Measurements from ENCODE around the gene TUSC2. TPM values are rescaled to one million over a fixed set of nuclear protein-coding genes. Genes with fewer than 3 reads are reported as not detected.

TUSC2 gene
- total and polyA plus RNA-seq, 10 of the 15 experiments (the other 5 are each of a cell fraction or from before 2014, with no cell fraction given): 4.0 to 73.8 (median 34.3) TPM

DNA sequence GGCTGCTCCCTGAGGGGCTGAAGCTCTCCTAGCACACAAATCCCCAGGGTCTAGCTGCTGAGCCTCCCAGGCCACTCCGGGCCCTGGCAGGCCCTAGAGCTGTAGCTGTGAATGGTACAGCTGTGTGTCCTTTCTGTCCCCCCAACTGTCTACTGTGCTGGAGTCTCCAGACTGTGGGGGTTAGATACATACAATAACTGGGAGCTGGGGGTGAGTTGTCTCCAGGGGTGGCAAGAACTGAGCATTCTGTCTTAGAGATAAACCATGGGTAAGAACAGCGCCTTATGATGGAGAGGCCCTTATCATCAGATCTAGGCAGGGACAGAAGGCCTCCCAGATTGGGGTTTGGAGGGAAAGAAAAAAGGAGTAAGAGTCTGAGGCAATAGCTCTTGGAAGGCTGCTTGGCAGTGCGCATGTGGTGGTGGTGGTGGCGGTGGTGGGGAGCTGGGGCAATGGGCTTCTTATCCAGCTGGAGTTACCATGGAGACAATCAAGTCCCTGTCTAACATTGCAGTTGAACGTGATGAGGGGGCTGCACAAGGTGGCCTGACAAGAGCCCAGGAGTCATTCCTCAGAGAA, 26.3 kb upstream of the TUSC2 start:
- DNase-seq (ENCODE audit: low read depth, low spot score) (no peak), ATAC-seq (no peak), FAIRE-seq (no peak)
- no TSS peak for BruUV-seq (replicated peaks)
- Histone ChIP-seq H3K79me2 (ENCODE audit: control insufficient read depth, insufficient read depth, low read length) (peaks cover 52% of the 10 kb centered on the region), H3K27ac (ENCODE audit: control insufficient read depth, insufficient read depth) (no peak overlapping the region), H3K9ac (ENCODE audit: control insufficient read depth, insufficient read depth, low read length) (no peak overlapping the region), H3K4me1 (ENCODE audit: control insufficient read depth, insufficient read depth, low read length) (peaks cover 30% of the 10 kb centered on the region), H3K27me3 (replicated peaks in 1 of 2; ENCODE audit: control insufficient read depth in 2 of 2, insufficient read depth in 2 of 2, low read length in 1 of 2) (no peaks in the 10 kb centered on the region), H3K9me3 (replicated peaks; ENCODE audit: control insufficient read depth, insufficient read depth, low read length) (no peaks in the 10 kb centered on the region), H3K4me3 (no peak overlapping the region), H3K4me2 (ENCODE audit: control insufficient read depth, insufficient read depth) (no peak overlapping the region), H4K20me1 (ENCODE audit: control insufficient read depth, insufficient read depth) (peaks cover 2% of the 10 kb centered on the region; the same call in 1 of the 2 replicates), H3K36me3 (ENCODE audit: control insufficient read depth in 2 of 2, insufficient read depth in 2 of 2, low read length in 1 of 2) (peaks cover 8 to 26% of the 10 kb centered on the region in 2 experiments; a peak in 2 of 4 replicates), H2AFZ (ENCODE audit: control insufficient read depth, low read depth, low read length) (no peak overlapping the region)
- ChIA-PET RAD21 (ENCODE audit: unreplicated experiment) (interaction anchor here (0.6 kb wide), 1 partner anchor 104 kb away, joined by 3 read pairs; no protein-coding TSS in a partner anchor), SMC1A (ENCODE audit: uncharacterized antibody, unreplicated experiment) (interaction anchor here (0.5 to 1.1 kb wide), 3 partner anchors 15 to 1033 kb away, joined by 3 read pairs; no protein-coding TSS in a partner anchor), POLR2A (no interaction called here), CTCF (interaction anchor here (0.5 to 2.7 kb wide), 4 partner anchors 9 to 718 kb away, joined by 3 to 12 read pairs (median 3); partner anchors contain the start of gene ZMYND10)
- in situ Hi-C loops (cut with MboI) (loop anchor here (10.0 kb wide), 1 partner anchor 1031 kb away; the partner anchor contains the start of gene MANF), intact Hi-C loops (cut with micrococcal nuclease; ENCODE audit: unreplicated experiment) (no loop called here)
- 95% methylated on average over 5 of the region's 5 CpGs for WGBS (ENCODE audit: insufficient coverage, insufficient replicate concordance, low lambda C conversion rate, missing lambda C conversion rate)
- no peak for TF ChIP-seq MAX (IDR thresholded peaks at IDR 0.05; ENCODE audit: low read depth, low read length)
- TF ChIP-seq SPI1 (IDR thresholded peaks at IDR 0.05; ENCODE audit: borderline replicate concordance, insufficient read depth, low read depth, low read length): no peak
- TF ChIP-seq CBFB (IDR thresholded peaks at IDR 0.05; ENCODE audit: low read depth): no peak
- TF ChIP-seq CHD1 (IDR thresholded peaks at IDR 0.05; ENCODE audit: low read depth, low read length): no peak
- no peak for TF ChIP-seq IRF5 (IDR thresholded peaks at IDR 0.05; ENCODE audit: borderline replicate concordance)
- no peak for TF ChIP-seq NFYB (IDR thresholded peaks at IDR 0.05; ENCODE audit: insufficient read depth, low read depth, low read length)
- TF ChIP-seq EP300 (IDR thresholded peaks at IDR 0.05; ENCODE audit: borderline replicate concordance in 1 of 2, control insufficient read depth in 1 of 2, low read depth in 2 of 2, low read length in 2 of 2): no peak
- TF ChIP-seq, protein P1, sequence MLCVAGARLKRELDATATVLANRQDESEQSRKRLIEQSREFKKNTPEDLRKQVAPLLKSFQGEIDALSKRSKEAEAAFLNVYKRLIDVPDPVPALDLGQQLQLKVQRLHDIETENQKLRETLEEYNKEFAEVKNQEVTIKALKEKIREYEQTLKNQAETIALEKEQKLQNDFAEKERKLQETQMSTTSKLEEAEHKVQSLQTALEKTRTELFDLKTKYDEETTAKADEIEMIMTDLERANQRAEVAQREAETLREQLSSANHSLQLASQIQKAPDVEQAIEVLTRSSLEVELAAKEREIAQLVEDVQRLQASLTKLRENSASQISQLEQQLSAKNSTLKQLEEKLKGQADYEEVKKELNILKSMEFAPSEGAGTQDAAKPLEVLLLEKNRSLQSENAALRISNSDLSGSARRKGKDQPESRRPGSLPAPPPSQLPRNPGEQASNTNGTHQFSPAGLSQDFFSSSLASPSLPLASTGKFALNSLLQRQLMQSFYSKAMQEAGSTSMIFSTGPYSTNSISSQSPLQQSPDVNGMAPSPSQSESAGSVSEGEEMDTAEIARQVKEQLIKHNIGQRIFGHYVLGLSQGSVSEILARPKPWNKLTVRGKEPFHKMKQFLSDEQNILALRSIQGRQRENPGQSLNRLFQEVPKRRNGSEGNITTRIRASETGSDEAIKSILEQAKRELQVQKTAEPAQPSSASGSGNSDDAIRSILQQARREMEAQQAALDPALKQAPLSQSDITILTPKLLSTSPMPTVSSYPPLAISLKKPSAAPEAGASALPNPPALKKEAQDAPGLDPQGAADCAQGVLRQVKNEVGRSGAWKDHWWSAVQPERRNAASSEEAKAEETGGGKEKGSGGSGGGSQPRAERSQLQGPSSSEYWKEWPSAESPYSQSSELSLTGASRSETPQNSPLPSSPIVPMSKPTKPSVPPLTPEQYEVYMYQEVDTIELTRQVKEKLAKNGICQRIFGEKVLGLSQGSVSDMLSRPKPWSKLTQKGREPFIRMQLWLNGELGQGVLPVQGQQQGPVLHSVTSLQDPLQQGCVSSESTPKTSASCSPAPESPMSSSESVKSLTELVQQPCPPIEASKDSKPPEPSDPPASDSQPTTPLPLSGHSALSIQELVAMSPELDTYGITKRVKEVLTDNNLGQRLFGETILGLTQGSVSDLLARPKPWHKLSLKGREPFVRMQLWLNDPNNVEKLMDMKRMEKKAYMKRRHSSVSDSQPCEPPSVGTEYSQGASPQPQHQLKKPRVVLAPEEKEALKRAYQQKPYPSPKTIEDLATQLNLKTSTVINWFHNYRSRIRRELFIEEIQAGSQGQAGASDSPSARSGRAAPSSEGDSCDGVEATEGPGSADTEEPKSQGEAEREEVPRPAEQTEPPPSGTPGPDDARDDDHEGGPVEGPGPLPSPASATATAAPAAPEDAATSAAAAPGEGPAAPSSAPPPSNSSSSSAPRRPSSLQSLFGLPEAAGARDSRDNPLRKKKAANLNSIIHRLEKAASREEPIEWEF (IDR thresholded peaks at IDR 0.05; ENCODE audit: insufficient replicate concordance, low read depth, low read length): no peak
- no peak for TF ChIP-seq PML (IDR thresholded peaks at IDR 0.05; ENCODE audit: low read length)
- TF ChIP-seq, protein P2, sequence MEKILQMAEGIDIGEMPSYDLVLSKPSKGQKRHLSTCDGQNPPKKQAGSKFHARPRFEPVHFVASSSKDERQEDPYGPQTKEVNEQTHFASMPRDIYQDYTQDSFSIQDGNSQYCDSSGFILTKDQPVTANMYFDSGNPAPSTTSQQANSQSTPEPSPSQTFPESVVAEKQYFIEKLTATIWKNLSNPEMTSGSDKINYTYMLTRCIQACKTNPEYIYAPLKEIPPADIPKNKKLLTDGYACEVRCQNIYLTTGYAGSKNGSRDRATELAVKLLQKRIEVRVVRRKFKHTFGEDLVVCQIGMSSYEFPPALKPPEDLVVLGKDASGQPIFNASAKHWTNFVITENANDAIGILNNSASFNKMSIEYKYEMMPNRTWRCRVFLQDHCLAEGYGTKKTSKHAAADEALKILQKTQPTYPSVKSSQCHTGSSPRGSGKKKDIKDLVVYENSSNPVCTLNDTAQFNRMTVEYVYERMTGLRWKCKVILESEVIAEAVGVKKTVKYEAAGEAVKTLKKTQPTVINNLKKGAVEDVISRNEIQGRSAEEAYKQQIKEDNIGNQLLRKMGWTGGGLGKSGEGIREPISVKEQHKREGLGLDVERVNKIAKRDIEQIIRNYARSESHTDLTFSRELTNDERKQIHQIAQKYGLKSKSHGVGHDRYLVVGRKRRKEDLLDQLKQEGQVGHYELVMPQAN (conservative IDR thresholded peaks at IDR 0.05): no peak
- TF ChIP-seq TCF7 (IDR thresholded peaks at IDR 0.05; ENCODE audit: borderline replicate concordance): no peak
- TF ChIP-seq, protein P3, sequence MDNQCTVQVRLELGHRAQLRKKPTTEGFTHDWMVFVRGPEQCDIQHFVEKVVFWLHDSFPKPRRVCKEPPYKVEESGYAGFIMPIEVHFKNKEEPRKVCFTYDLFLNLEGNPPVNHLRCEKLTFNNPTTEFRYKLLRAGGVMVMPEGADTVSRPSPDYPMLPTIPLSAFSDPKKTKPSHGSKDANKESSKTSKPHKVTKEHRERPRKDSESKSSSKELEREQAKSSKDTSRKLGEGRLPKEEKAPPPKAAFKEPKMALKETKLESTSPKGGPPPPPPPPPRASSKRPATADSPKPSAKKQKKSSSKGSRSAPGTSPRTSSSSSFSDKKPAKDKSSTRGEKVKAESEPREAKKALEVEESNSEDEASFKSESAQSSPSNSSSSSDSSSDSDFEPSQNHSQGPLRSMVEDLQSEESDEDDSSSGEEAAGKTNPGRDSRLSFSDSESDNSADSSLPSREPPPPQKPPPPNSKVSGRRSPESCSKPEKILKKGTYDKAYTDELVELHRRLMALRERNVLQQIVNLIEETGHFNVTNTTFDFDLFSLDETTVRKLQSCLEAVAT (IDR thresholded peaks at IDR 0.05): no peak
